ENCODE measurements around the gene MED27. TPM values are rescaled to one million over a fixed set of nuclear protein-coding genes. Genes with fewer than 3 reads are reported as not detected.

MED27 gene
- total and polyA plus RNA-seq, 5 donors from 2014 or later: 28.7 to 58.5 (median 45.9) TPM

Other genes starting within 250 kb of the MED27 start
- gene NTNG2, start 82.2 kb upstream of the MED27 start, total RNA-seq: 14.7 TPM
- gene NTNG2, start 82.2 kb upstream of the MED27 start, polyA plus RNA-seq: 1 to 10 TPM in 2 of 4 donors, under 1 TPM in 2; 0.50 to 1.2 (median 1.1) TPM

Measured in CD4-positive, CD25-positive, alpha-beta regulatory T cell (primary cell).